HG02588 (cell line): Measurements from ENCODE around the gene LRRC26.
"Not testable (repeated sequence)": the region's sequence is repeated elsewhere in the genome, so short reads cannot be mapped to it uniquely, and the experiment has no call there.

Source experiments
- ATAC-seq: cut with Tn5 transposase; IDR thresholded peaks from one replicate; pipeline ENCODE4 v1.9.1; 2021; ENCODE audit warnings: mild to moderate bottlenecking, moderate library complexity; ENCODE audit not compliant: unreplicated experiment

The LRRC26 gene

DNA sequence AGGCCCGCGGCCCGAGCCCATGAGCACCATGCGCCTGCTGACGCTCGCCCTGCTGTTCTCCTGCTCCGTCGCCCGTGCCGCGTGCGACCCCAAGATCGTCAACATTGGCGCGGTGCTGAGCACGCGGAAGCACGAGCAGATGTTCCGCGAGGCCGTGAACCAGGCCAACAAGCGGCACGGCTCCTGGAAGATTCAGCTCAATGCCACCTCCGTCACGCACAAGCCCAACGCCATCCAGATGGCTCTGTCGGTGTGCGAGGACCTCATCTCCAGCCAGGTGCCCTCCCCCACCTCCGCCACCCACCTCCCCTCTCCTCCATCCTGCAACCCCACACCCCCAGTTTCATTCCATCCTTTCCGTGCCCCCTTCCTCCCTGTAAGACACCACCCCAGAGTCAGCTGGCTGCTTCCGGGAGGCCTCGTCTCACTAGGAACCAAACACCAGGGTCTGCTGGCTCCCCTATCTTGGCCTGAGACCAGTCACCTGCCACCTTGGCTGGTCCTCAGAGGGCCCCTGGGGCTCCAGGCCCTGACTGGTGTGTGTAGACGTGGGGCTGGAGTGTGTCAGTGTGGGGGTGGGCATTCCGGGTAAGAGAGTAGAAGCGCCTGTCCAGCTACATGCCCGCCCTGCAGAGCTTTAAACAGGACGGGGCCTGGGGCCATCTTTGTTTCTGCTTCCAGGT, 30.2 kb downstream of the LRRC26 start:
- no peak for ATAC-seq

GRCh38 chr9:137138722-137139467, 31.0 kb downstream of the LRRC26 start, which contains the start of gene GRIN1:
Gene GRIN1, plus strand, starts transcription at chr9:137139154. Its CDS starts 333 bp downstream, at chr9:137139487.
- no peak for ATAC-seq

DNA sequence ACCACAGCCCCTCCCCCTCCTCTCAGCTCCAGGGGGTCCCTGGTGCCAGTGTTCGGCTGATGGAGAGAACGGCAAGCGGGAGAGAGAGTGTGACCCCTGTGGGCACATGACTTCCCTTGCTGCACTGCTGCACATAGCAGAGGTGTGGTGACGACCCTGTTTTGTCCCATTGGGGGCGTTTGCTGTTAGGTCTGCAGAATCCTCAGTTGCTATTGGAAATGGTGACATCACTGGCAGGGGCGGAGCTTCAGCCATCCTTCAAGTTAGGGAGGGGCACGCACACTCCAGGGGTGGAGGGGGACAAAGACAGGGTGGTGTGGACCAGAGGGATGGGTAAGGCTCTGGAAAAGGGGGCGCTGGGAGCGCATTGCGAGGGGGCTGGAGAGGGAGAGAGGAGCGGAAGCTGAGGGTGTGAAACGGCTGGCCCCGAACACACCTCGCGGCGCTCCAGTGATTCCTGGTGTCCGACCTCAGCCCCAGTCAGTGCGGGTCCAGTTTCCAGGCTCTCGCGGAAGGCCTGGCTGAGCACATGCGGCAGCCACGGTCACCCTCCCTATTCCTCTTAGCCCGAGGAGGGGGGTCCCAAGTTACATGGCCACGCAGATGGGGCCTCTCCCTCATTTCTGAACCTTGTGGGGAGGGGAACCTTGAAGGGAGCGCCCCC, 31.7 kb downstream of the LRRC26 start:
- ATAC-seq = no peak

- no peak for ATAC-seq
These were observed 32.8 kb downstream of the LRRC26 start for GRCh38 chr9:137136881-137137607.

GRCh38 chr9:137136261-137136880, 33.5 kb downstream of the LRRC26 start:
- no peak for ATAC-seq

- not testable (repeated sequence) for ATAC-seq
These were observed 34.7 kb downstream of the LRRC26 start for GRCh38 chr9:137135154-137135553.

GRCh38 chr9:137134191-137134590, 35.7 kb downstream of the LRRC26 start:
- ATAC-seq = no peak

GRCh38 chr9:137130176-137130755, 39.6 kb downstream of the LRRC26 start:
- ATAC-seq = no peak

GRCh38 chr9:137129456-137130175, 40.2 kb downstream of the LRRC26 start:
- ATAC-seq = peak; percentile 85

DNA sequence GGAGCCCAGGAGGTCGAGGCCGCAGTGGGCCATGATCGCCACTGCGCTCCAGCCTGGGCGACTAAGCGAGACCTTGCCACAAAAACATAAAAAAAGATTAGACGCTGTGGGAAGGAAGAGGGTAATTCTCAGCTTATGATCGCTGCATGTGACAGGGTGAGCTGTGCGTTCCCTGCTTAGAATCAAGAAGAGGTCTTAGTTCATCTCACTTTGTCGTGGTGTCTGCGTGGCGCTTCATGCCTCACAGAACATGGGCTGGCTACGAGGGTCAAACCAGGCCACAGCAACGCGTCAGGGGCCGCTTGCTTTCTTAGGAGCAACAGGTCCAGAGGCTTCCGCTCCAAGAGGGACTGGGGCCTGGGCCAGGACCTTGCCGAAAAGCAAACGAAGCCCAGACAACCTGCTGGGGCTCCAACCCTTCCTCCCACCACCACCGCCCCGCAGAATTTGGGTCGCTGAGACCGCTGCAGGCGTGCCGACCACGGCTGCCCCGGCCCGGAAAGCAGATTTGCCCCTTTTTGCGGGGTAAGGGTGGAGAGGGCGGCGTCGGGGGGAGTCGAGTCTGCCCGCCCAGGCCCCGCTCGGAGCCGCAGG, 40.9 kb downstream of the LRRC26 start:
- peak; percentile 2 for ATAC-seq

- no peak for ATAC-seq
These were observed 41.5 kb downstream of the LRRC26 start for GRCh38 chr9:137128158-137128861.

DNA sequence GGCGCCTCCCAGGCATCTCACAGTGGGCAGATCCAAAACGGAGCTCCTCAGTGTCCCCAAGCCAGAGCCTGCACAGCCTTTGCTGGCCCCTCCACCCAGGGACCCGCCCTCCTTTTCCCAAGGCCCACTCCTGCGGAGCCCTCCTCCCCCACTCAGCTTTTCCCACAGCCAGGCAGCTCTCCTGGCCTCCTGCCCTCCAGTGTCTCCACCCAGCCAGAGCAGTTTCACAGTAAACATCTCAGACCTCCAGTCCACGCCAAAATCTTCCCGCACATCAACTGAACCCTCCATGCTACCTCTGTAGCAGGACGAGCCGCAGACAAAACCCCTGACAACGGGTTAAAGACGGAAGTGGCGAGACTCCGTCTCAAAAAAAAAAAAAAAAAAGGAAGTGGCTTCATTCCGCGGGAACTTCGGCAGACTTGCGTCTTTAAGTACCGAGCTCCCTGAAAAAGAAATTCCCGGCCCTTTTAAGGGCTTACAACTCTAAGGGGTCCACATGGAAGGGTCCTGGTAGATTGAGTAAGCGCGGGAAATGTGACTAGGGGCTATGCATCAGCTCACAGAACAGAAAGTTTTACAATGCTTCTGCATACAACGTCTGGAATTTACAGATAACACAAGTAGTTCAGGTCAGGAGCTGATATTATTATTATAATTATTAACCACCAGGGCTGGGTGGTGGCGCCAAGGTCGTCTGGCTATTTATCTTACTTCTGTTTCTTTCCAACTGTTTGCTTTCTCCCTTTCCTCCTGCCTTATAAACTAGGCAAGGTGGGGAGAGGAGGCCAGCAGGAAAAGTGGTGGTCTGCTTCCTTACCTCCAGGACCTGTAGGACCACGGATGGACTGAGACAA, 42.3 kb downstream of the LRRC26 start:
- ATAC-seq = no peak

GRCh38 chr9:137126786-137127185, 43.1 kb downstream of the LRRC26 start:
- ATAC-seq = no peak

DNA sequence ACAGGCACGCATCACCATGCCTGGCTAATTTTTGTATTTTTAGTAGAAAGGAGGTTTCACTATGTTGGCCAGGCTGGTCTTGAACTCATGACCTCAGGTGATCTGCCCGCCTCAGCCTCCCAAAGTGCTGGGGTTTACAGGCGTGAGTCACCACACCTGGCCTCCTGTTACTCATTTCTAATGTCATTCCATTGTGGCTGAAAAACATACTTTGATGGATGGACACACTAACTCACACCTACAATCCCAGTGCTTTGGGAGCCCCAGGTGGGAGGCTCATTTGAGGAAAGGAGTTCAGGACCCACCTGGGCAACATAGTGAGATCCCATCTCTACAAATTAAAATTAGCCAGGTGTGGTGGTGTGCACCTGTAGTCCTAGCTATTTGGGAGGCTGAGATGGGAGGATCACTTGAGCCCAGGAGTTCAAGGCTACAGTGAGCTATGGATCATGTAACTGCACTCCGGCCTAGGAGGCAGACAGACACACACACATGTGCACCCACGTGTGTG, 45.8 kb downstream of the LRRC26 start:
- ATAC-seq = not testable (repeated sequence)

DNA sequence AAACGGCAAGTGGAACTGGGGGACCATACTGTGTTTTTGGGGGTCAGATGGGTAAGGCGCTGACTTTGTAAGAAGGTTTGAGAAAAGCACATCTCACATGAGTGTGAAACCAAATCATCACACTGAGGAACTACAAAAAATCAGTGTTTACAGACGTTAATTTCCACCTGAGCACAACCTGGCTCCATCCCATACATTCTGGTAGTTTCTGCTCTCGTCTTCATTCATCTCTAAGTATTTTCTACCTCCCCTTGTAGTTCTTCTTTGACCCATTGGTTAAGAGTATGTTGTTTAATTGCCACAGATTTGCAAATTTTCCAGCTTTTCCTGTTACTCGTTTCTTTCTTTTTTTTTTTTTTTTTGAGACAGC, 46.4 kb downstream of the LRRC26 start:
- ATAC-seq = no peak

DNA sequence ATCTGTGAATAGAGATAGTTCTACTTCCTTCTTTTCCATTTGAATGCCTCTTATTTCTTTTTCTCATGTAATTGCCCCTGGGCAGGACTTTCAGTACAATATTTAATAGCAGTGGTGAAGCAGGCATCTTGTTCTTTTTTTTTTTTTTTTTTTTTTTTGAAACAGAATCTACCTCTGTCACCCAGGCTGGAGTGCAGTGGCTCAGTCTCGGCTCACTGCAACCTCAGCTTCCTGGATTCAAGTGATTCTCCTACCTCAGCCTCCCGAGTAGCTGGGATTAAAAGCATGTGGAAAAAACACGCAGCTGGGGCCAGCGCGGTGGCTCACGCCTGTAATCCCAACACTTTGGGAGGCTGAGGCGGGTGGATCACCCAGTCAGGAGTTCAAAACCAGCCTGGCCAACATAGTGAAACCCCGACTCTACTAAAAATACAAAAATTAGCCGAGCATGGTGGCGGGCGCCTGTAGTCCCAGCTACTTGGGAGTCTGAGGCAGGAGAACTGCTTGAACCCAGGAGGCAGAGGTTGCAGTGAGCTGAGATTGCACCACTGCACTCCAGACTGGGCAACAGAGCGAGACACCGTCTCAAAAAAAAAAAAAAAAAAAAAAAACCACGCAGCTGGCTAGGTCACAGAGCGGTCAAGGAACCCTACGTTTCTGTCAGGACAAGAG, 46.9 kb downstream of the LRRC26 start:
- not testable (repeated sequence) for ATAC-seq
